Bronchial epithelial cell (primary cell): ENCODE data around the gene DTD1. TPM values are rescaled to one million over a fixed set of nuclear protein-coding genes. Genes with fewer than 3 reads are reported as not detected.

Experiments
- DNase-seq: peaks from one replicate; pipeline ENCODE4 v3.0.0-alpha.2; 2010; ENCODE audit warnings: low read depth
- FAIRE-seq: peaks from 2 replicates; lab custom pipeline; 2011; peaks lifted over from hg19 to GRCh38; lab: Jason Lieb, UNC
- H3K27me3 ChIP-seq: 2 replicates; pipeline ENCODE4 v1.5.1; 2011; ENCODE audit warnings: low read length; ENCODE audit not compliant: control insufficient read depth, insufficient read depth
- H3K36me3 ChIP-seq: 2 replicates; pipeline ENCODE4 v1.5.1; 2011; ENCODE audit warnings: low read length; ENCODE audit not compliant: control insufficient read depth, insufficient read depth
- H3K4me3 ChIP-seq: 2 replicates; pipeline ENCODE4 v1.5.1; 2011; ENCODE audit warnings: mild to moderate bottlenecking, low read depth, low read length, control low read depth
- CTCF ChIP-seq: IDR thresholded peaks from 2 replicates; pipeline ENCODE4 v1.5.1; 2011; ENCODE audit warnings: mild to moderate bottlenecking, moderate library complexity, low read length, control low read depth, inconsistent platforms; ENCODE audit not compliant: insufficient read depth, severe bottlenecking
- total RNA-seq: library from RNA; depleted of rRNA; stranded (reverse); fragments of >200 nt; gene quantifications from 2 replicates; pipeline ENCODE4 v1.2.1, GENCODE V29; 2014

Gene DTD1
- total RNA-seq, 1 donor from 2014 or later: 197 TPM

GRCh38 chr20:18672834-18673233 is 85.0 kb downstream of the DTD1 start:
- no peaks in the 10 kb centered on the region for H3K27me3 ChIP-seq
- H3K36me3 ChIP-seq: peaks cover 4% of the 10 kb centered on the region
- DNase-seq (no peak), FAIRE-seq (no peak)
- H3K4me3 ChIP-seq: no peak overlapping the region
- TF ChIP-seq CTCF: no peak

GRCh38 chr20:18676396-18676795 is 88.5 kb downstream of the DTD1 start:
- Histone ChIP-seq H3K27me3 (no peaks in the 10 kb centered on the region), H3K36me3 (no peaks in the 10 kb centered on the region), H3K4me3 (no peak overlapping the region)
- DNase-seq (no peak), FAIRE-seq (peak; percentile 68)
- no peak for TF ChIP-seq CTCF

- no peaks in the 10 kb centered on the region for H3K36me3 ChIP-seq
- H3K27me3 ChIP-seq: no peaks in the 10 kb centered on the region
- no peak overlapping the region for H3K4me3 ChIP-seq
- no peak for FAIRE-seq
- DNase-seq: no peak
- no peak for TF ChIP-seq CTCF
Observed at GRCh38 chr20:18677126-18677525, 89.3 kb downstream of the DTD1 start.

- DNase-seq (no peak), FAIRE-seq (no peak)
- Histone ChIP-seq H3K27me3 (no peaks in the 10 kb centered on the region), H3K36me3 (no peaks in the 10 kb centered on the region), H3K4me3 (no peak overlapping the region)
- TF ChIP-seq CTCF: no peak
Observed at GRCh38 chr20:18678549-18679419, 90.9 kb downstream of the DTD1 start.

- H3K27me3 ChIP-seq: no peaks in the 10 kb centered on the region
- no peak for DNase-seq
- no peak for FAIRE-seq
- no peak for TF ChIP-seq CTCF
- no peaks in the 10 kb centered on the region for H3K36me3 ChIP-seq
- H3K4me3 ChIP-seq: no peak overlapping the region
Observed at GRCh38 chr20:18683839-18684238, 96.0 kb downstream of the DTD1 start.
